SK-N-DZ (cell line): ENCODE data around the gene UBE2I.
A peak's percentile ranks its signal among the peaks of the same experiment; 100 is the strongest.

Experiments used
- DNase-seq: peaks from one replicate; pipeline ENCODE4 v3.0.0-alpha.2; 2015; ENCODE audit warnings: low spot score

The UBE2I gene

DNA sequence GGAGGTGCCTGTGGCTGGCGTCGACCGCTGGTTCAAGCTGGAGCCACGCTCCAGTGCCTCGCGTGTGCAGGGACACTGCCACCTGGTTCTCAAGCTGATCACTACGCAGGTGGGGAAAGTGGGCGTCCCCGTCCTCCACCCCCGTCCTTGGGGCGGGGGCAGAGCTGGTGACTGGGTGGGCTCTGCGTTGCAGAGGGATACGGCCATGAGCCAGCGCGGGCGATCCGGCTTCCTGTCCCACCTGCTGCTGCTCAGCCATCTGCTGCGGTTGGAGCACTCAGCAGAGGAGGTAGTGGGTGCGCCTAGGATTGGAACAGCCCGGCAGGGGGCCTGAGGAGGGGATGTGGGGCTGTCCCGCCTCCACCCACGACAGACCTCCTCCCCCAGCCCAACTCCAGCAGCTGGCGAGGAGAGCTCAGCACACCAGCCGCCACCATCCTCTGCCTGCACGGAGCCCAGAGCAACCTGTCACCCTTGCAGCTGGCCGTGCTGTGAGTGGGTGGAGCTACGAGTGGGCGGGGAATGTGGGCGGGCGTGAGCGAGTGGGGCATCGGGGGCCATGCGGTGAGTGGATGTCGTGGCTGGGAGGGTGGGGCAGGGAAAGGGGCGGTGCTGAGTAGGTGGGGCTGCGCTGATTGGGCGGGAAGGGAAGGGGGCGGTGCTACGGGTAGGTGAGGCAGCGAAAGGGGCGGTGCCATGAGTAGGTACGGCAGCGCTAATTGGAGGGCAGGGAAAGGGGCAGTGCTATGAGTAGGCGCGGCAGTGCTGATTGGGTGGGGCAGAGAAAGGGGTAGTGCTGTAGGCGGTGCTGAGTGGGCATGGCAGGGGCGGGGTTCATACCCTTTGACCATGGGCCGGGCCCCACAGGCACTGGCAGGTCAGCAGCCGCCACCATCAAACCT is 33.3 kb downstream of the UBE2I start:
- DNase-seq, result peak; percentile 99

DNA sequence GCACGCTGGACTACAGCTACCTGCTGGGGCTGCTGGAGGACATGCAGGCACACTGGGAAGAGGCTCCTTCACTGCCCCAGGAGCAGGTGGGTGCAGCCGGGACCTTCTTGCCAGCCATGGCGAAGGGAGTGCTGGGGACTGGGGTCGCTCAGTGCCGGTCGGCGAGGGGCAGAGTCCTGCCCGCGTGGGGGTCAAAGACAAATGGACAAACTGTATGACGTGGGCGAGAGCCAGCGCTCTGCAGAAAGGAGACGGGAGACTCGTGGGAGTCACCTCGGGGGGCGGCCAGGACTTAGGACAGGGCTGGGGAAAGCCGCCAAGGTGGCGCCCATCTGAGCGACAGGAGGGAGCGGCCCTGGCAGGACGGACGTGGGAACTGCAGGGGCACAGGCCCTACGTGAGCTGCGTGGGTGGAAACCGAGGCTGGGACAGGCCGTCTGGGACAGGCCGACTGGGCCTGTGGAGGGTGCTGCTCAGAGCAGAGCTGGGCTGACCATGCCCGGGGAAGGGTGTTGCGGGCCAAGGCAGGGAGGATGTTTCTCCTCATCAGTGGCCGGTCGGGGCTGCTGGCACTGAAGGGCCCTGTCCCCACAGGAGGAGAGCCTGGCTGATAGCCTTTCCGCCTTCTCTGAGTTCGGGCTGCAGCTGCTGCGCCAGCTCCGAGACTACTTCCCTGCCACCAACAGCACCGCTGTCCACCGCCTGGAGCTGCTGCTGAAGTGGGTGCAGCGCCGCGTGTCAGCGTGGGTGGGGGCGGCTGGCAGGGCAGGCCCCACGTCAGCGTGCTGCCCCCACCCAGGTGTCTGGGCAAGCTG is 34.2 kb downstream of the UBE2I start:
- DNase-seq, result no peak

DNA sequence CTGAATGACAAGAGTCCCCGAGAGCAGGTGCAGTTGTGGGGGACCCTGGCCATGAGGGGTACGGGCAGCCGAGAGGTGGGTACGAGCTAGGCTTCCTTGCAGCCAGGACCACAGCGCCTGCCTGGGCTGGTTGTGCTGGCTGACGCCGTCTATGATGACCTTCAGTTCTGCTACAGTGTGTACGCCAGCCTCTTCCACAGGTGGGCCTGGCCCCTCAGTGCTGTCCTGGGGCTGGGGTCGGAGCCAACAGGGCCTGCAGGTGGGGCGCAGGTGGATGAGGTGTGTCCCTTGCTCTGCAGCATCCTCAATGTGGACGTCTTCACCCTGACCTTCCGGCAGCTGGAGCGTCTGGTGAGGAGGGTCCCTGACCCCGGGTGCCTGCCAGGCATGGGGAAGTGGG is 35.1 kb downstream of the UBE2I start:
- DNase-seq, result no peak

- DNase-seq, result no peak
These were observed 35.7 kb downstream of the UBE2I start for GRCh38 chr16:1345087-1345486.

DNA sequence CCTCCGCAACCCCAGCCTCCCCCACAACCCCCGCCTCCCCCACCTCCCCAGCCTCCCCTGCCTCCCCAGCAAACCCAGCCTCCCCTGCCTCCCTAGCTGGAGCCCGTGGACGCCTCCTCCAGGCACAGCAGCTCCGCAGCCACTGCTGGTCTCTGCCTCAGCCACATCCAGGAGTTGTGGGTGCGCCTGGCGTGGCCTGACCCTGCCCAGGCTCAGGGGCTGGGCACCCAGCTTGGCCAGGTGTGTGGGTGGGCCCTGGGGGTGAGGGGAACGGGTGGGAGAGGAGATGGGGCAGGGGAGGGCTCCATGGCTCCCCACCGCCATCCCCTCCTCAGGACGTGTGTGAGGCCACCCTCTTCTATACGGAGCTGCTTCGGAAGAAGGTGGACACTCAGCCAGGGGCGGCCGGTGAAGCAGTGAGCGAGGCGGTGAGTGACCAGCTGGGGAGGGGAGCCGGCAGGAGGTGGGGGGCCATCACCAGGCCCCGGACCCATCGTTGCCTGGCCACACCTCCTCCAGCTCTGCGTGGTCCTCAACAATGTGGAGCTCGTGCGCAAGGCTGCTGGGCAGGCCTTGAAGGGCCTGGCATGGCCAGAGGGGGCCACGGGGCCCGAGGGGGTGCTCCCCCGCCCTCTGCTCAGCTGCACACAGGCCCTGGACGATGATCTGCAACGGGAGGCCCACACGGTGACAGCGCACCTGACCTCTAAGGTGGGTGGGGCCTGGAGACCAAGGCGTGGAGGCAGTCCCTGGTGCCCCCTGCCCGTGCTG is 36.4 kb downstream of the UBE2I start:
- DNase-seq, result no peak

- no peak for DNase-seq
These were observed 37.2 kb downstream of the UBE2I start for GRCh38 chr16:1346422-1347285.

- no peak for DNase-seq
These were observed 37.9 kb downstream of the UBE2I start for GRCh38 chr16:1347286-1347855.

DNA sequence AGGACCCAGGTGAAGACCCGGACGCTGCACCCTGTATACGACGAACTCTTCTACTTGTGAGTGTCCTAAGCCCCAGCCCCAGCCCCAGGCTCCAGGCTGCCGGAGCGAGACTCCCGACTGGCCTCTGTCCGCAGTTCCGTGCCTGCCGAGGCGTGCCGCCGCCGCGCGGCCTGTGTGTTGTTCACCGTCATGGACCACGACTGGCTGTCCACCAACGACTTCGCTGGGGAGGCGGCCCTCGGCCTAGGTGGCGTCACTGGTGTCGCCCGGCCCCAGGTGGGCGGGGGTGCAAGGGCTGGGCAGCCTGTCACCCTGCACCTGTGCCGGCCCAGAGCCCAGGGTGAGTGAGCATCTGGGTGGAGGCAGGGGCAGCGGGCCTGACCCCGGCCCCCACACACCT is 38.5 kb downstream of the UBE2I start:
- DNase-seq, result no peak

DNA sequence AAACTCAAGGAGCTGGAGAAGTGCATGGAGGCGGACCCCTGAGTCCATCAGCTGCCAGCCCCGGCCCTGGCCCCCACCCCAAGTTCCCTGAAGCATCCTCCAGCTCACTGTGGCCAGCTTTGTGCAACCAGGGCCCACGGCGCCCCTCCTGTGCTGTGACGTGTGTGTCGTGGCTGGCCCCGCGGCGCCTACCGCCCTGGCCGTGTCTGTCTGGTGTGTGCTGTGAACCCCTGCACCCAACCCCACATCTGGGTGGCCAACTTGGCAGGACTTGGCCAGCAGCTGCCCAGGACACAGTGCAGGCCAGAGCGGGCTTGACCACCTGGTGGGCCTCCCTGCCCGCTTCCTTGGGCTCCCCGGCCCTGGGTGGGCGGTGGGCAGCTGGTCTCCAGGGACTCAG is 39.0 kb downstream of the UBE2I start:
- no peak for DNase-seq

DNA sequence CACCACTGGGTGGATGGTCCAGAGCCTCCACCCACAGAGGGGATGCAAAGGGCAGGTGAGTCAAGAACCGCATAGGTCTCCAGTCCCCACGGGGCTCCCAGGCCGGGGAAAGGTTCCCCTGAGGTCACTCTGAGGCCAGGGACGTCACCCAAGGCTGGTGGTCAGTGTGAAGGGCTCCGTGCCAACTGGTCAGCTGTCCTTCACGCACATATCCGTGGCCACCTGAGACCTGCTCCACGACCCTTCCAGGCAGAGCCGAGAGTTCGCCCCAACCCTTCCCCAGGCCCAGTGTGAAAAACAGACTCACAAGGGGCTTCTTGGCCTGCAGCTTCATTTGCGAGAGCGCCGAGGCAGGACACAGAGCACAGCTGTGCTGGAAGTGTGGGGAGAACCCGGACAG is 39.5 kb downstream of the UBE2I start:
- DNase-seq, result no peak

- DNase-seq, result no peak
These were observed 39.9 kb downstream of the UBE2I start for GRCh38 chr16:1349351-1349750.

DNA sequence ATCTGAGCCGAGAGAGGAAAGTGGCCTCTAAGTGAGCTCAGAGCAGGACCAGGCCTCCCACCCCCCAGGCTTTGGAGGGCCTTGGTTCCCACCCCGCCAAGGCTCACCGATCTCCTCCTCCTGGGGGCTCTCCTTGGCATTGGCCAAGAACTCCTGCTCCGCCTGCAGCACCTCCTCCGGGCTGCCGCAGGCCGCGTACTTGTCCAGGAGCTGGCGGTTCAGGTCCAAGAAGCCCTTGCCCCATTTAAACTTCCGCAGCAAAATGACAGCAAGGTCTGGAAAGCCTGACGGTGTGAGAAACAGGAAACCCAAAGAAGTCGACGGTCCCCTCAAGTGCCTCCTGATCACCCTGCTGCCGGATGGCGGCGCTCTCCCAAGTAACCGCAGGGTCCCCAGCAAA is 40.5 kb downstream of the UBE2I start:
- no peak for DNase-seq

- DNase-seq, result no peak
These were observed 41.3 kb downstream of the UBE2I start for GRCh38 chr16:1350691-1351090.

GRCh38 chr16:1351215-1351581 is 41.8 kb downstream of the UBE2I start:
- no peak for DNase-seq

- peak; percentile 80 for DNase-seq
These were observed 42.3 kb downstream of the UBE2I start, which contains the start of the genes GNPTG and TSR3 for GRCh38 chr16:1351582-1352362. Gene GNPTG (plus strand): TSS chr16:1351931. CDS start chr16:1351966, 35 bp downstream. Gene TSR3 (minus strand): TSS chr16:1351878. CDS start chr16:1351804, 74 bp downstream.

- DNase-seq, result no peak
These were observed 45.5 kb downstream of the UBE2I start for GRCh38 chr16:1354815-1355540.

DNA sequence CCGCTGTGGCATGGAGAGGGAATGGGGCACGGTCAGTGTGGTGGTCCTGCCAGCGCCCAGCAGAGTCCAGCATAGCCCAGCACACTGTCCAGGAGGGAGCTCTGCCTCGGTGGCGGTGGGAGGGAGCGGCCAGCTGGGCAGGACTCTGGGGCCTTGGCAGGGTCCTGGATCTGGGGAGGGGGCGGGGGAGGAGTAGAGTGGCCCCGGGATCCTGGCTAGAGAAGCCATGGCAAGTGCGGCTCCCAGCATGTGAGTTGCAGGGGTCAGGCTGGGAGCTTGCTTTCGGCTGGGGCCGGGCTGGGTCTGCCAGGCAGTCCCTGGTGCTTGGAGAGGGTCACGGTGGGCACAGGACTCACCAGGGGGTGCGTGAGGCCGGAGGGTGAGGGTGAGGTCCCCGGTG is 46.2 kb downstream of the UBE2I start:
- DNase-seq, result no peak

- no peak for DNase-seq
These were observed 46.8 kb downstream of the UBE2I start for GRCh38 chr16:1356061-1356900.
